ENCODE results near the gene CR1.
"Not testable (repeated sequence)": the region's sequence is repeated elsewhere in the genome, so short reads cannot be mapped to it uniquely, and the experiment has no call there.

GRCh38 chr1:207634293-207634692 lies 138.3 kb downstream of the CR1 start:
- not testable (repeated sequence) for TF ChIP-seq POLR2A, CTCF (IDR thresholded peaks at IDR 0.05)

All from Peyer's patch (tissue), 4 donors.